GM18867 (cell line): Measurements from ENCODE around the gene ZNF839.

ENCODE experiments used
- ATAC-seq: cut with Tn5 transposase; IDR thresholded peaks from one replicate; pipeline ENCODE4 v1.9.1; 2021; ENCODE audit warnings: mild to moderate bottlenecking, moderate library complexity; ENCODE audit not compliant: unreplicated experiment

Gene ZNF839

DNA sequence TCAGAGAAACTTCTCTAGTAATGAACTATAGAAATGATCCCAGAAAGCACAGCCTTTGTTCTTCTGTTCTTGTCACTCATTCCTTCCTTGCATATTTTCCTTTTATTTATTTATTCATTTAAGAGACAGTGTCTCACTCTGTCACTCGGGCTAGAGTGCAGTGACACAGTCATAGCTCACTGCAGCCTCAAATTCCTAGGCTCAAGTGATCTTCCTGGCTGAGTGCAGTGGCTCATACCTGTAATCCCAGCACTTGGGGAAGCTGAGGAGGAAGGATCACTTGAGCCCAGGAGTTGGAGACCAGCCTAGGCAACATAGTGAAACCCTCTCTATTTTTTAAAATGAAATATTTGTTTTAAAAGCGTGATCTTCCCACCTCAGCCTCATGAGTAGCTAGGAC, 54.7 kb downstream of the ZNF839 start:
- no peak for ATAC-seq

- ATAC-seq: no peak
Measured at GRCh38 chr14:102375119-102375518, 55.6 kb downstream of the ZNF839 start.

DNA sequence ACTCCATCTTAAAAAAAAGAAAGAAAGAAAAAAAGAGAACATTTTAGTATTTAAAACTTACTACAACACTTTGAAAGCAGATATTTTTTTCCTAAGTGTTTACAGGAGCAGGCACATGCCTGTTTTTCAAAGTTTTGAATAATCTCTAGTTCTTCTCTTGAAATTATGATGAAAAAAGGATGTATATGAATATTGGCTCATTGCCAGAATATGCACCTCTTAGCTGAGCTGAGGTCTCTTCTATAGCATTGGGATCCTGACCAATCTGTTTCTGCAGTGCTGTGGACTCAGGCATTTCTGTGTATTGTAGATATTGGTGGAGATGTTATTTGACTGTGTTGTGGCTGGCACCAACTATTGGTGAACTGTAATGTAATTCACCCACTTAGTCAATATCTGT, 58.1 kb downstream of the ZNF839 start:
- ATAC-seq: no peak

DNA sequence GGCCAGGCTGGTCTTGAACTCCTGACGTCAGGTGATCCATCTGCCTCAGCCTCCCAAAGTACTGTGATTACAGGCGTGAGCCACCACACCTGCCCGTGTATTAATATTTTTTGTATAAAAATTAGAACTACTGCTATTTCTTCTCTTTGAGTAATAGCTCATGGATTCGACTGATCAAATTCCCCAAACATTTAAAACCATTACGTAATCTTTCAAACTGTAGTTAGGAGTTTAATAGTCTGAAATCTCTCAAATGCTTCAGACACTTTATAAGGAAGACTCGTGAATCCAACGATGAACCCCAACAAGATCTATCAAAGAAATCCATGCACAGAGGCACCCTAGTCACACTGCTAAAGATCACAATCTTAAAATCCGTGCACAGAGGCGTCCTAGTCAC, 59.3 kb downstream of the ZNF839 start:
- no peak for ATAC-seq

DNA sequence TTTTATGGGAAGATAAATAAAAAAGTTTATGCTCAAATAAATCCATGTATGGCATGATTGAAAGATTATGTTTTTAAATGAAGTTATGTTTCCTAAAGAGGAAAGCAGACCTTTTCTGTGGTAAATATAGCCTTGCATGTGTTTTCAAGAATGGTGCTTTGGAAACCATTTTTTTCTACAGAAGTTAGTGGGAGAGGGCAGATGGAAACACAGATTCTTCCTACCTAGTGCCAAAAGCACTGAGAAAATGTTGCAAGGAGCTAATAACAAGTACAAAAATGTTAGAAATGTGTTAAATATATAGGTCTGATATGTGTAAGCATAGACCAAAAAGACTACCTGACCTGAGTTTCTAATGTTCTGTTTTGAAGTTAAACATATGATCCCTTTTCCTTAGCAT, 67.5 kb downstream of the ZNF839 start:
- no peak for ATAC-seq

GRCh38 chr14:102389246-102389645, 69.7 kb downstream of the ZNF839 start:
- no peak for ATAC-seq

DNA sequence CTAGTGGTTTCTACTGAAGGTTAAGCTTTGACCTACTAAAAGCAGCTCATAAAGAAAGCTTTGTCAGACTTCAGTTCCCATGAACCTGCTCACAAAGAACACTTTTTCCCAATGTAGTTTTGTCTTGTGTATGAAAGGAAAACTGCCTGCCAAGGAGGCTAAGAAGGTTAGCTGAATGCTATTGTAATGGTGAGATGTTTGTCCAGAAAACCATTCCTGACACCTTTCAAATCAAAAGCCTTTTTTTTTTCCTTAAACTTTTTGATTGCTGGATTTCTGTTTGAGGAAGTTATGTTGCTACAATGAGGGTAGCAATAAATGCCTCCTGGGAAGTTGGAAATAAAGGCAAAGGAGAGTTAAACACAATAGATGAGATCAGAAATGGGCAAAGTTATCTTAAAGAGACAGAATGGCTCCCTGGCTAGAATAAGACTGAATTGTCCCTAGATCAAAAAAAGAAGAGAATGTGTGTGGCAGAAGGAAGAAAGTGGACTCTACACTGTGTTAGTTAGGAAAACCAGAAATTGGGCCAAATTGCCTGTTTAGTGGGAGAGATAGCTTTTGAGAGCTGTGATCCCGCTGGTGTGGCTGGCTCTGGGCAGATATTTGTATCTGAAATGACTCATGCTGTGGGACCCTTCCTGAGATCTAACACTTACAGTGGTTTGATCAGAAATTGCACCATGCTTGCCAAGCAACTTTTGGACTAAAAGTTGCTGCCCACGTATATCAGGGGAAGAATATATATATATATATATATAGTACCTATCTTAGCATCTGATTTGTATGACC, 70.7 kb downstream of the ZNF839 start:
- ATAC-seq: no peak
